ENCODE data around the gene PDCD2L. TPM values are rescaled to one million over a fixed set of nuclear protein-coding genes. Genes with fewer than 3 reads are reported as not detected.

The PDCD2L gene
- total RNA-seq, 1 experiment from 2014 or later = 27.1 TPM

DNA sequence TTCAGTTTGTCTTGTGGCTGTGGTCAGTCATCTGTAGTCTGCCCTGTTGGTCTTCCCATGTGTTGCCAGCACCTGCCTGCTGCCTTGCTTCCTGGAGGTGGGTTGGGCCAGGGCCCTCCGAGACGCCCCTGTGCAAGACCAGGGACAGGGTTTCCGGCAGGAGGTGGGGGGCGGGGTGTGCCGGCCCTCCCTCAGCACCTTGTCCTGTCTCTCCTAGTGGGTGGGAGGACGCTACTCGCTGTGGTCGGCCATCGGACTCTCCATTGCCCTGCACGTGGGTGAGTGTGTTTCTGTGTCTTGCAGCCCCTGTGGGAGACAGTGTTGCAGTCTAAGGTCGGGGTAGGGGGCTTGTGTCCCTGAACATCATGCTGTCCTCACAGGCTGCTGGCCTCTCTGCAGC, 11.2 kb upstream of the PDCD2L start:
- intact Hi-C loops (cut with micrococcal nuclease; ENCODE audit: unreplicated experiment) = no loop called here
- no peak for TF ChIP-seq CTCF (conservative IDR thresholded peaks at IDR 0.05; ENCODE audit: low read depth, low read length)
- no peak for TF ChIP-seq EZH2 (IDR thresholded peaks at IDR 0.05; ENCODE audit: borderline replicate concordance, low read depth, low read length, poor library complexity, severe bottlenecking)
- DNase-seq (ENCODE audit: low spot score) = no peak
- Histone ChIP-seq H3K27ac (ENCODE audit: low read depth, low read length, poor library complexity, severe bottlenecking) (no peak overlapping the region), H3K4me3 (ENCODE audit: low read depth, low read length, poor library complexity, severe bottlenecking) (no peak overlapping the region), H3K9me3 (ENCODE audit: low read depth, low read length, poor library complexity, severe bottlenecking) (no peaks in the 10 kb centered on the region), H3K27me3 (replicated peaks; ENCODE audit: insufficient read depth, low read depth, low read length, poor library complexity) (no peaks in the 10 kb centered on the region), H3K36me3 (ENCODE audit: insufficient read depth, low read length, poor library complexity, severe bottlenecking) (peaks cover 73% of the 10 kb centered on the region), H3K4me1 (ENCODE audit: insufficient read depth, low read length, poor library complexity, severe bottlenecking) (no peaks in the 10 kb centered on the region)
- ChIA-PET CTCF (no interaction called here), POLR2A (ENCODE audit: low non-redundant PET) (no interaction called here)
- no TSS peak for BruUV-seq (replicated peaks)

GRCh38 chr19:34393629-34394028, 10.6 kb upstream of the PDCD2L start:
- H3K36me3 ChIP-seq (ENCODE audit: insufficient read depth, low read length, poor library complexity, severe bottlenecking) = peaks cover 77% of the 10 kb centered on the region
- H3K4me3 ChIP-seq (ENCODE audit: low read depth, low read length, poor library complexity, severe bottlenecking) = no peak overlapping the region
- CTCF ChIA-PET = no interaction called here
- no peak for TF ChIP-seq CTCF (conservative IDR thresholded peaks at IDR 0.05; ENCODE audit: low read depth, low read length)
- no peak for TF ChIP-seq EZH2 (IDR thresholded peaks at IDR 0.05; ENCODE audit: borderline replicate concordance, low read depth, low read length, poor library complexity, severe bottlenecking)
- no peak overlapping the region for H3K27ac ChIP-seq (ENCODE audit: low read depth, low read length, poor library complexity, severe bottlenecking)
- no peaks in the 10 kb centered on the region for H3K4me1 ChIP-seq (ENCODE audit: insufficient read depth, low read length, poor library complexity, severe bottlenecking)
- no TSS peak for BruUV-seq (replicated peaks)
- intact Hi-C loops (cut with micrococcal nuclease; ENCODE audit: unreplicated experiment) = no loop called here
- H3K9me3 ChIP-seq (ENCODE audit: low read depth, low read length, poor library complexity, severe bottlenecking) = no peaks in the 10 kb centered on the region
- H3K27me3 ChIP-seq (replicated peaks; ENCODE audit: insufficient read depth, low read depth, low read length, poor library complexity) = no peaks in the 10 kb centered on the region
- POLR2A ChIA-PET (ENCODE audit: low non-redundant PET) = no interaction called here
- no peak for DNase-seq (ENCODE audit: low spot score)

- ChIA-PET CTCF (no interaction called here), POLR2A (ENCODE audit: low non-redundant PET) (interaction anchor here (0.7 kb wide), 1 partner anchor 11 kb away, joined by 5 read pairs; no protein-coding TSS in a partner anchor)
- intact Hi-C loops (cut with micrococcal nuclease; ENCODE audit: unreplicated experiment) = no loop called here
- DNase-seq (ENCODE audit: low spot score) = no peak
- Histone ChIP-seq H3K9me3 (ENCODE audit: low read depth, low read length, poor library complexity, severe bottlenecking) (no peaks in the 10 kb centered on the region), H3K27me3 (replicated peaks; ENCODE audit: insufficient read depth, low read depth, low read length, poor library complexity) (no peaks in the 10 kb centered on the region), H3K36me3 (ENCODE audit: insufficient read depth, low read length, poor library complexity, severe bottlenecking) (peaks cover 57% of the 10 kb centered on the region), H3K4me3 (ENCODE audit: low read depth, low read length, poor library complexity, severe bottlenecking) (no peak overlapping the region), H3K4me1 (ENCODE audit: insufficient read depth, low read length, poor library complexity, severe bottlenecking) (no peaks in the 10 kb centered on the region), H3K27ac (ENCODE audit: low read depth, low read length, poor library complexity, severe bottlenecking) (no peak overlapping the region)
- no peak for TF ChIP-seq CTCF (conservative IDR thresholded peaks at IDR 0.05; ENCODE audit: low read depth, low read length)
- TF ChIP-seq EZH2 (IDR thresholded peaks at IDR 0.05; ENCODE audit: borderline replicate concordance, low read depth, low read length, poor library complexity, severe bottlenecking) = no peak
- BruUV-seq (replicated peaks) = no TSS peak
These were observed 6.3 kb upstream of the PDCD2L start for GRCh38 chr19:34397853-34398252.
